Adrenal gland (tissue), 12 donors: Measurements from ENCODE around the gene SRPK2. TPM values are rescaled to one million over a fixed set of nuclear protein-coding genes. Genes with fewer than 3 reads are reported as not detected.

Experiments
- DNase-seq, 7 donors: peaks; one replicate each; pipeline ENCODE4 v3.0.0-alpha.2; 2019 to 2020
- H3K27ac ChIP-seq, 5 donors: fragments of 200-600 bp; sonication (generic) in 4 of 5; 1 replicate in 3 of 5; 2 replicates in 2 of 5; pipeline versions ENCODE4 v1.5.1 to v1.8.0; 2016 to 2020; ENCODE audit warnings: mild to moderate bottlenecking in 1 of 5
- H3K27me3 ChIP-seq: fragments of 200-600 bp; 2 replicates; pipeline ENCODE4 v1.8.0; 2021
- H3K36me3 ChIP-seq, 2 donors: fragments of 200-600 bp; replicated peaks in 1 of 2; 1 replicate in 1 of 2; 2 replicates in 1 of 2; pipeline versions ENCODE4 v1.5.1 to v1.8.0; 2018 to 2022
- H3K4me1 ChIP-seq, 2 donors: fragments of 200-600 bp; replicated peaks in 1 of 2; 1 replicate in 1 of 2; 2 replicates in 1 of 2; pipeline versions ENCODE4 v1.5.1 to v1.8.0; 2018 to 2021
- H3K4me3 ChIP-seq, 4 donors: fragments of 200-600 bp; sonication (generic) in 3 of 4; one replicate each; pipeline ENCODE4 v1.5.1; 2016 to 2018
- H3K9me3 ChIP-seq, 3 donors: fragments of 200-600 bp; sonication (generic) in 1 of 3; replicated peaks in 1 of 3; 1 replicate in 2 of 3; 2 replicates in 1 of 3; pipeline versions ENCODE4 v1.5.1 to v1.8.0; 2016 to 2021
- CTCF ChIP-seq, 6 experiments: fragments of 450-650 bp in 4 of 6; fragments of 200-600 bp in 2 of 6; sonication (generic) in 1 of 6; IDR thresholded peaks; 1 replicate in 5 of 6; 2 replicates in 1 of 6; pipeline versions ENCODE4 v1.5.1 to v1.8.0; 2016 to 2021; ENCODE audit warnings: antibody characterized with exemption in 6 of 6, mild to moderate bottlenecking in 2 of 6, moderate library complexity in 1 of 6
- POLR2A ChIP-seq, 2 donors: fragments of 450-650 bp; IDR thresholded peaks; one replicate each; pipeline ENCODE4 v1.6.1; 2017; ENCODE audit warnings: antibody characterized with exemption in 2 of 2, mild to moderate bottlenecking in 2 of 2, moderate library complexity in 1 of 2
- WGBS, 4 donors: extraction: QIAGEN DNeasy Blood & Tissue Kit in 2 of 4; methylation state at CpG; one replicate each; pipeline versions ENCODE4 v1.1.5 to v1.1.7; 2013 to 2017; 5-methylcytosine and 5-hydroxymethylcytosine counted together
- intact Hi-C, 2 donors: fragments of 100-400 bp; cut with DNase I; formaldehyde crosslinking; loops; one replicate each; pipeline versions ENCODE4 v1.14.1 to v1.15.0; 2022 to 2023
- polyA plus RNA-seq, 3 donors: library from polyadenylated mRNA; stranded (reverse); fragments of 200-250 nt in 2 of 3; fragments of 350-450 nt in 1 of 3; fragmentation: Illumina TruSeq in 1 of 3; extraction: RNeasy Lipid Tissue Mini Kit (QIAGEN cat#74804) in 1 of 3; gene quantifications; one replicate each; pipeline ENCODE4 v1.2.3, GENCODE V29; 2013 to 2014
- total RNA-seq, 9 donors: library from RNA; depleted of rRNA in 4 of 9; stranded (reverse); fragments of >200 nt in 4 of 9; fragments of 120-200 nt in 1 of 9; fragmentation: NEBNext Ultra II Directional in 1 of 9; extraction: Animal tissue kit (Norgen Biotek cat#: 25700) in 1 of 9; gene quantifications; one replicate each; pipeline versions ENCODE4 v1.1.0 to v1.2.4, GENCODE V29; 2013 to 2023
- donor health status: healthy with polysubstance abuse.
- donor health status: Bipolar disorder and iron deficiency.
- donor health status: DM: yes; HTN: yes; CAD: no.
- donor health status: DM: no; HTN: no; CAD: no.
- donor health status: DM: no; HTN: no; CAD: no.
- donor health status: DM: yes; HTN: yes; CAD: no.

SRPK2 gene
- total and polyA plus RNA-seq, 12 donors = 7.3 to 64.7 (median 36.6) TPM

- no peak for DNase-seq
- H3K27ac ChIP-seq = no peak overlapping the region
- no peak for TF ChIP-seq CTCF (IDR thresholded peaks at IDR 0.05)
- no peak for TF ChIP-seq POLR2A (IDR thresholded peaks at IDR 0.05)
- H3K9me3 ChIP-seq = no peaks in the 10 kb centered on the region
- H3K27me3 ChIP-seq = no peaks in the 10 kb centered on the region
- no peaks in the 10 kb centered on the region for H3K4me1 ChIP-seq
- intact Hi-C loops = no loop called here
- no peak overlapping the region for H3K4me3 ChIP-seq
- peaks cover 0 to 59% of the 10 kb centered on the region in 2 donors for H3K36me3 ChIP-seq
- 84 to 90% (median 87%) methylated on average over 6 of the region's 6 CpGs for WGBS, 4 donors
Observed at GRCh38 chr7:105087981-105088380, 300.7 kb downstream of the SRPK2 start.

- 93 to 98% (median 96%) methylated on average over 3 of the region's 3 CpGs for WGBS, 4 donors
- H3K4me1 ChIP-seq = no peaks in the 10 kb centered on the region
- no peak for DNase-seq
- no peaks in the 10 kb centered on the region for H3K27me3 ChIP-seq
- H3K36me3 ChIP-seq = peaks cover 0 to 63% of the 10 kb centered on the region in 2 donors
- no peak for TF ChIP-seq POLR2A (IDR thresholded peaks at IDR 0.05)
- no peak for TF ChIP-seq CTCF (IDR thresholded peaks at IDR 0.05)
- H3K27ac ChIP-seq = no peak overlapping the region
- no peak overlapping the region for H3K4me3 ChIP-seq
- H3K9me3 ChIP-seq = no peaks in the 10 kb centered on the region
- intact Hi-C loops = no loop called here
Observed at GRCh38 chr7:105086850-105087249, 301.9 kb downstream of the SRPK2 start.

- Histone ChIP-seq H3K4me1 (no peaks in the 10 kb centered on the region), H3K27ac (no peak overlapping the region), H3K9me3 (no peaks in the 10 kb centered on the region), H3K36me3 (peaks cover 0 to 73% of the 10 kb centered on the region in 2 donors), H3K27me3 (no peaks in the 10 kb centered on the region), H3K4me3 (no peak overlapping the region)
- intact Hi-C loops = no loop called here
- TF ChIP-seq POLR2A (IDR thresholded peaks at IDR 0.05) (no peak), CTCF (IDR thresholded peaks at IDR 0.05) (no peak)
- DNase-seq = no peak
- 91 to 100% (median 98%) methylated on average over 1 of the region's 1 CpG for WGBS, 4 donors
Observed at GRCh38 chr7:105084581-105084980, 304.1 kb downstream of the SRPK2 start.

- 91 to 96% (median 92%) methylated on average over 6 of the region's 6 CpGs for WGBS, 4 donors
- H3K36me3 ChIP-seq = peaks cover 0 to 88% of the 10 kb centered on the region in 2 donors
- intact Hi-C loops = no loop called here
- no peak overlapping the region for H3K4me3 ChIP-seq
- no peaks in the 10 kb centered on the region for H3K9me3 ChIP-seq
- TF ChIP-seq POLR2A (IDR thresholded peaks at IDR 0.05) = no peak
- TF ChIP-seq CTCF (IDR thresholded peaks at IDR 0.05) = no peak
- no peaks in the 10 kb centered on the region for H3K4me1 ChIP-seq
- no peaks in the 10 kb centered on the region for H3K27me3 ChIP-seq
- no peak for DNase-seq
- H3K27ac ChIP-seq = no peak overlapping the region
Observed at GRCh38 chr7:105079348-105079747, 309.4 kb downstream of the SRPK2 start.
